Colonic mucosa (tissue), 4 donors: ENCODE data around the gene SYNE1. TPM values are rescaled to one million over a fixed set of nuclear protein-coding genes. Genes with fewer than 3 reads are reported as not detected.
"Not testable (repeated sequence)": the region's sequence is repeated elsewhere in the genome, so short reads cannot be mapped to it uniquely, and the experiment has no call there.

Source experiments
- DNase-seq: peaks from one replicate; pipeline ENCODE4 v3.0.0-alpha.2; 2020
- H3K27ac ChIP-seq: fragments of 200-600 bp; one replicate; pipeline ENCODE4 v1.8.0; 2021
- H3K27me3 ChIP-seq: fragments of 200-600 bp; one replicate; pipeline ENCODE4 v1.8.0; 2021
- H3K36me3 ChIP-seq: fragments of 200-600 bp; one replicate; pipeline ENCODE4 v1.8.0; 2021
- H3K4me1 ChIP-seq: fragments of 200-600 bp; one replicate; pipeline ENCODE4 v1.8.0; 2021; ENCODE audit warnings: mild to moderate bottlenecking
- H3K4me3 ChIP-seq: fragments of 200-600 bp; one replicate; pipeline ENCODE4 v1.8.0; 2021
- H3K9ac ChIP-seq, 2 donors: one replicate each; pipeline ENCODE4 v1.7.0; 2013; ENCODE audit warnings: control low read depth in 2 of 2, low read depth in 2 of 2, low read length in 2 of 2
- H3K9me3 ChIP-seq: fragments of 200-600 bp; one replicate; pipeline ENCODE4 v1.8.0; 2021
- intact Hi-C: fragments of 100-400 bp; cut with DNase I; formaldehyde crosslinking; loops from one replicate; pipeline ENCODE4 v1.14.1; 2022
- total RNA-seq, 2 donors: library from RNA; stranded (reverse); fragmentation: NEBNext Ultra II Directional in 1 of 2; extraction: Animal tissue kit (Norgen Biotek cat#: 25700) in 1 of 2; gene quantifications; one replicate each; pipeline ENCODE4 v1.2.1, GENCODE V29; 2021
- TF ChIP-seq, protein P1 (sequence below): fragments of 200-600 bp; IDR thresholded peaks from one replicate; pipeline ENCODE4 v1.8.0; 2022; ENCODE audit warnings: antibody characterized with exemption, mild to moderate bottlenecking
- donor health status: healthy.
- donor health status: DM: no; HTN: no; CAD: no.
- donor health status: DM: no; HTN: no; CAD: no.

Gene SYNE1
- total RNA-seq, 2 donors from 2014 or later, result 11.6 to 23.7 TPM

DNA sequence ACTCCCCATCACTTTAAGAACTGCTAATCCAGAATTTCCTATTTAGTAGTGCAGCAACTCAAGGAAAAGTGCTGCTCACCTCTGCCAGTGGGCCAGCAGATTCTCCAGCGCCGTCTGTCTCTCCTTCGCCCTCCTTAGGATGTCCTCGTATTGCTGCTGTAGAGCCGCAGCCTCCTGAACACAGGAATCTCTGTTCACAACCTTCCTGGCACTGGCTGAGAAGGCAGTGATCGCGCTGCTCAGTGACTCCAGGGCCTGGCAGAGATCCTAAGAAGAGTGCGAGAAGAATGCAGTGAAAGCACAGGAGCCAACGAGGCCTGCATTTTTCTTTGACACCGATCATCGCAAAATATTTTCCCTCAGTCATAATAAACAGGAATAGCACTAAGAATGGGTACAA is 209.0 kb downstream of the SYNE1 start:
- H3K4me3 ChIP-seq, result no peak overlapping the region
- no peak overlapping the region for H3K9ac ChIP-seq
- H3K9me3 ChIP-seq, result no peaks in the 10 kb centered on the region
- H3K36me3 ChIP-seq, result no peaks in the 10 kb centered on the region
- H3K27me3 ChIP-seq, result no peaks in the 10 kb centered on the region
- TF ChIP-seq, protein P1, sequence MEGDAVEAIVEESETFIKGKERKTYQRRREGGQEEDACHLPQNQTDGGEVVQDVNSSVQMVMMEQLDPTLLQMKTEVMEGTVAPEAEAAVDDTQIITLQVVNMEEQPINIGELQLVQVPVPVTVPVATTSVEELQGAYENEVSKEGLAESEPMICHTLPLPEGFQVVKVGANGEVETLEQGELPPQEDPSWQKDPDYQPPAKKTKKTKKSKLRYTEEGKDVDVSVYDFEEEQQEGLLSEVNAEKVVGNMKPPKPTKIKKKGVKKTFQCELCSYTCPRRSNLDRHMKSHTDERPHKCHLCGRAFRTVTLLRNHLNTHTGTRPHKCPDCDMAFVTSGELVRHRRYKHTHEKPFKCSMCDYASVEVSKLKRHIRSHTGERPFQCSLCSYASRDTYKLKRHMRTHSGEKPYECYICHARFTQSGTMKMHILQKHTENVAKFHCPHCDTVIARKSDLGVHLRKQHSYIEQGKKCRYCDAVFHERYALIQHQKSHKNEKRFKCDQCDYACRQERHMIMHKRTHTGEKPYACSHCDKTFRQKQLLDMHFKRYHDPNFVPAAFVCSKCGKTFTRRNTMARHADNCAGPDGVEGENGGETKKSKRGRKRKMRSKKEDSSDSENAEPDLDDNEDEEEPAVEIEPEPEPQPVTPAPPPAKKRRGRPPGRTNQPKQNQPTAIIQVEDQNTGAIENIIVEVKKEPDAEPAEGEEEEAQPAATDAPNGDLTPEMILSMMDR, result no peak
- H3K4me1 ChIP-seq, result no peaks in the 10 kb centered on the region
- H3K27ac ChIP-seq, result no peak overlapping the region
- DNase-seq, result no peak
- intact Hi-C loops, result no loop called here

DNA sequence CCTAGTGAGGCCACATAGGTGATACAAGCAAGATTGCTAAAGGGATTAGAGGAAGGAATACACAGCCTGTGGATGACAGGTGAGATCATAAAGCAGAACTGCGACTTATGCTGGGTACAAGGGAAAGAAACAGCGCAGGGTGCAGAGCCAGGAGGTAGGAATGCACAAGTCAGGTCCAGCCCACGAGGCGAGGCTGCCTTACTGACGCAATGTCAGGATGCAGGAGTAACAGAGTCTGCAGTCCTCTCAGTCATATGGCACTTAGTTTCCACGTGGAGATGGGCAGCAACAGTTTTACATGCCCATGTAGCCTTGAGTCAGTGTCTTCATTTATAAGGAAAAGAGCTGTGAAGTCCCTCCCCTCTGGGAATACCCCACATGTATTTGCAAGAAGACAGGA is 210.9 kb downstream of the SYNE1 start:
- TF ChIP-seq, protein P1, result no peak
- Histone ChIP-seq H3K27ac (no peak overlapping the region), H3K4me3 (no peak overlapping the region), H3K27me3 (no peaks in the 10 kb centered on the region), H3K9ac (no peak overlapping the region), H3K36me3 (no peaks in the 10 kb centered on the region), H3K9me3 (no peaks in the 10 kb centered on the region), H3K4me1 (no peaks in the 10 kb centered on the region)
- no peak for DNase-seq
- intact Hi-C loops, result no loop called here

DNA sequence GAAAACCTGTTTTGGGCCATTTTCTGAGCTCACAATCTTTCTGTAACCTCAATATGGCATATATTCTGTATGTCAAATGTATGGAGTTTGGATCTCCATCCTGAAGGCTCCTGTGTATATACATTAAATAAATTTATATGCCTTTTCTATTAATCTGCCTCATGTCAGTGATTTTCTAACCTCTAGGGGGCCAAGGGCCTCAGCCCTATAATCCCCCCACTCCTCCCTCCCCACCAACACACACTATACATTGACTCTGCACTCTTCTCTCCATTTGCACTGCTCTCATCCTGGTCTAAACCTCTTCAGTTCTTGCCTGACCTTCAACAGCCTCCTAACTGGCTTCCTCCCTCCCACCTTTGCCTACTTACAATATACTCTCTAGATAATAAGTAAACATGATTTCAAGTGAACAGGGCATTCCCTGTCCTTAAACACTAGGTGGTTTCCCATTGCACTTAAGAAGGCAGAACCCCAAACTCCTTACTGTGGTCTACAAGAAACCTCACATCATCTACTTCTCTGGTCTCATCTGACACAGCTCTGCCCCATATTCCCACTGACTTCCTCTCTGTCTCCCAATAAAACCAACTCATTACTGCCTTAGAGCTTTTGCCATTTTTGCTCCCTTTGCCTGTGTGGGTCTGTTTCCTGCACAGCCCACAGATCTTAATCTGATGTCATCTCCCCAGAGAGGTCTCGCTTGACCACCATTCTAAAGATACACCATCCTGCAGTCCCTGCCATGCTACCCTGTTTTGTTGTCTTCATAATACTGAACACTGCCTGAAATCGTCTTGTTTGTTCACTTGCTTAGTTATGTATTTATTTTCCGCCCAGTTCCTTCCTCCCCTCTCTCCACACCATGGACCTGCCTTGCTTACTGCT is 213.7 kb downstream of the SYNE1 start:
- TF ChIP-seq, protein P1, result no peak
- Histone ChIP-seq H3K4me3 (no peak overlapping the region), H3K9ac (no peak overlapping the region), H3K4me1 (no peaks in the 10 kb centered on the region), H3K9me3 (no peaks in the 10 kb centered on the region), H3K36me3 (no peaks in the 10 kb centered on the region), H3K27me3 (no peaks in the 10 kb centered on the region), H3K27ac (no peak overlapping the region)
- no peak for DNase-seq
- intact Hi-C loops, result no loop called here

DNA sequence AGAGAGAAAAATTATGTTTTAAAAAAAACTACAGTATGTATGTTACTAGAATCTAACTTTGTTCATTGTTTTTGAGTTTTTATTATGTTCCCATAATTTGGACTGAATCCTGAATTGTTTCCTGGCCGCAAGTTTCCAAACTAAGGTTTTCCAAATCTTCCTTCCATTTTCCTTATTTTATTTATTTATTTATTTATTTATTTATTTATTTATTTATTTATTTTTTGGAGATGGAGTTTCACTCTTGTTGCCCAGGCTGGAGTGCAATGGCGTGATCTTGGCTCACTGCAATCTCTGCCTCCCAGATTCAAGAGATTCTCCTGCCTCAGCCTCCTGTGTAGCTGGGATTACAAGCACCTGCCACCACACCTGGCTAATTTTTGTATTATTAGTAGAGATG is 215.7 kb downstream of the SYNE1 start:
- H3K9ac ChIP-seq, intact Hi-C loops, H3K27ac ChIP-seq, H3K9me3 ChIP-seq, H3K27me3 ChIP-seq, H3K4me3 ChIP-seq, H3K4me1 ChIP-seq, DNase-seq, H3K36me3 ChIP-seq: not testable (repeated sequence)

DNA sequence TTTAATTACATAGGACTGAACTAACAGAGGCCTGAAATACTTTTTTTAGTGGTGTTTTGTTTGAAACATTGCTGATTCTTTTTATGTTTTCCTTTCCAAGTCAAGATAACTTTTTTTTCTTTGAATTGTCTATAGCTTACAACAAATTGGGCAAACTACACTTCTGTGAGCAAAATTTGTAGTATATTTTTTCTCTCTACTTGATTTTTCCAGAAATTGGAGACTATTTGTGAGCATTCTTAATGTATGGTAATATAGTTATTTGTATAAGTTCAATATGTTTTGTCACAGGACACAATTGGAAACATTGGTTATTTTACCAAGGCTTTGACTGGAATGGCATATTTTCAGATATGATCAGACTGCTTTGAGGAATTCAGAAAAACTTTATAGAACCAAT is 216.5 kb downstream of the SYNE1 start:
- no peak for DNase-seq
- Histone ChIP-seq H3K4me1 (no peaks in the 10 kb centered on the region), H3K9me3 (no peaks in the 10 kb centered on the region), H3K36me3 (no peaks in the 10 kb centered on the region), H3K27me3 (no peaks in the 10 kb centered on the region), H3K4me3 (no peak overlapping the region), H3K9ac (no peak overlapping the region), H3K27ac (no peak overlapping the region)
- intact Hi-C loops, result no loop called here
- TF ChIP-seq, protein P1, result no peak

DNA sequence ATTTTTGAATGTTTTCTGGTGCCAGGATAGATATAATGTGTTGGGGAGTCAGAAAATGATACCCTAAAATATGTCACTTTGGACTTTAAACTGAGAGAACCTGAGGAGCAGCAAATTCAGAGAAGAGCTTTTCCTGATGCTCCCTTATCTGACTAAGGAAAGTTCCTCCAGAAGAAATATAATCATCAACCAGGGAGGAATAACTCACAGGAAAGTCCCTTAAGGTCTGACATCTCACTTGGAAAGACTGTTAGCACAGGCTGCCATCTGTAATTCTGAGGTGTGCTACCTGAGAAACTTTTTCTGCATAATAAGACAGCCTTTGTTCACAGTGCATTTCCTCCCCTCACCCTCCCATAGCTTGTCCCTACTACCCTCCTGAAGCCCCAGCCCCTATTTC is 218.6 kb downstream of the SYNE1 start:
- intact Hi-C loops, result no loop called here
- Histone ChIP-seq H3K4me3 (no peak overlapping the region), H3K9me3 (no peaks in the 10 kb centered on the region), H3K27ac (no peak overlapping the region), H3K4me1 (no peaks in the 10 kb centered on the region), H3K27me3 (no peaks in the 10 kb centered on the region), H3K36me3 (no peaks in the 10 kb centered on the region), H3K9ac (no peak overlapping the region)
- TF ChIP-seq, protein P1, result no peak
- DNase-seq, result no peak
